ENCODE data around the gene PTBP2. TPM values are rescaled to one million over a fixed set of nuclear protein-coding genes. Genes with fewer than 3 reads are reported as not detected.

Gene PTBP2
- total RNA-seq, 2 experiments from 2014 or later, result 12.4 TPM

DNA sequence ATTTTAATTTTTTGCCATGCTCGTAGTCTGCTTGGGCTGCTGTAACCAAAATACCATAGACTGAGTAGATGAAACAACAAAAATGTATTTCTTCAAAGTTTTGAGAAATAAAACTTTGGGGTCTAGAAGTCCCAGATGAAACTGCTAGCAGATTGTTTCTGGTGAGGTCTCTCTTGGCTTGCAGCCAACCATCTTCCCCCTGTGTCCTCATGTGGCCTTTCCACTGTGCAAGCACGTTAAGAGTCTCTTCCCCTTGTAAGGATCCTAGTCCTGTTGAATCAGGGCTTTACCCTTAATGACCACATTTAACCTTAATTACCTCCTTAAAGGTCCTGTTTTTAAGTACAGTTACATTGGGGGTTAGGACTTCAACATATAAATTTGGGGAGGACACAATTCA is 86.6 kb downstream of the PTBP2 start:
- DNase-seq, result no peak
- Mint-ChIP-seq H3K4me1 (ENCODE audit: low read depth) (peaks cover 9% of the 10 kb centered on the region), H3K27me3 (no peaks in the 10 kb centered on the region), H3K36me3 (ENCODE audit: low read depth) (peaks cover 40% of the 10 kb centered on the region), H3K4me3 (no peak overlapping the region), H3K9me3 (no peaks in the 10 kb centered on the region), H3K27ac (no peak overlapping the region)
- ChIA-PET CTCF (no interaction called here), POLR2A (no interaction called here)
- intact Hi-C loops (cut with micrococcal nuclease), result no loop called here
- TF ChIP-seq, protein P1, sequence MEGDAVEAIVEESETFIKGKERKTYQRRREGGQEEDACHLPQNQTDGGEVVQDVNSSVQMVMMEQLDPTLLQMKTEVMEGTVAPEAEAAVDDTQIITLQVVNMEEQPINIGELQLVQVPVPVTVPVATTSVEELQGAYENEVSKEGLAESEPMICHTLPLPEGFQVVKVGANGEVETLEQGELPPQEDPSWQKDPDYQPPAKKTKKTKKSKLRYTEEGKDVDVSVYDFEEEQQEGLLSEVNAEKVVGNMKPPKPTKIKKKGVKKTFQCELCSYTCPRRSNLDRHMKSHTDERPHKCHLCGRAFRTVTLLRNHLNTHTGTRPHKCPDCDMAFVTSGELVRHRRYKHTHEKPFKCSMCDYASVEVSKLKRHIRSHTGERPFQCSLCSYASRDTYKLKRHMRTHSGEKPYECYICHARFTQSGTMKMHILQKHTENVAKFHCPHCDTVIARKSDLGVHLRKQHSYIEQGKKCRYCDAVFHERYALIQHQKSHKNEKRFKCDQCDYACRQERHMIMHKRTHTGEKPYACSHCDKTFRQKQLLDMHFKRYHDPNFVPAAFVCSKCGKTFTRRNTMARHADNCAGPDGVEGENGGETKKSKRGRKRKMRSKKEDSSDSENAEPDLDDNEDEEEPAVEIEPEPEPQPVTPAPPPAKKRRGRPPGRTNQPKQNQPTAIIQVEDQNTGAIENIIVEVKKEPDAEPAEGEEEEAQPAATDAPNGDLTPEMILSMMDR (IDR thresholded peaks at IDR 0.05), result no peak
- no peak for ATAC-seq

DNA sequence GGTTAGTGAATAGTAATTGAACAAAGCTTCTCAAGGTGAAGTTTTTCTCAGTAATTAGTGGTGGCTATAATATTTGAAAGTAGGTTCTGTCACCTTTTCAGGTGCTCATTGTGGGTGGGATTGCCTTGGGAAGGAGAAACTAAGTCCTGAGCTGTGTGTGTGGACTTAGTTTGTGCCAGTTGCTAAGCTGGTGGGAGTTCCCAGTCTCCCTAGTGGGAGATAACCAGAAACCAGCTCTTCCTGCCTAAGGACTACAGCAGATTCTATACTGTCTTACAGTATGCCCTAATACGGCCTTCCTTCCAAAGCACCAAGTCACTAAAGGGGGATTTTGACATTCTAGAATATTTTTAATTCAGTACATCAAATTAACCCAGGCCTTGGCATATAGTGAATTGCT is 94.3 kb downstream of the PTBP2 start:
- no peak overlapping the region for H3K4me3 Mint-ChIP-seq
- no peaks in the 10 kb centered on the region for H3K27me3 Mint-ChIP-seq
- TF ChIP-seq, protein P1 (IDR thresholded peaks at IDR 0.05), result no peak
- ATAC-seq (no peak), DNase-seq (no peak)
- peaks cover 23% of the 10 kb centered on the region for H3K36me3 Mint-ChIP-seq (ENCODE audit: low read depth)
- no peaks in the 10 kb centered on the region for H3K9me3 Mint-ChIP-seq
- ChIA-PET CTCF (interaction anchor here (1.1 kb wide), 1 partner anchor 244 kb away, joined by 3 read pairs; no protein-coding TSS in a partner anchor), POLR2A (no interaction called here)
- no peaks in the 10 kb centered on the region for H3K4me1 Mint-ChIP-seq (ENCODE audit: low read depth)
- H3K27ac Mint-ChIP-seq, result no peak overlapping the region
- intact Hi-C loops (cut with micrococcal nuclease), result no loop called here

DNA sequence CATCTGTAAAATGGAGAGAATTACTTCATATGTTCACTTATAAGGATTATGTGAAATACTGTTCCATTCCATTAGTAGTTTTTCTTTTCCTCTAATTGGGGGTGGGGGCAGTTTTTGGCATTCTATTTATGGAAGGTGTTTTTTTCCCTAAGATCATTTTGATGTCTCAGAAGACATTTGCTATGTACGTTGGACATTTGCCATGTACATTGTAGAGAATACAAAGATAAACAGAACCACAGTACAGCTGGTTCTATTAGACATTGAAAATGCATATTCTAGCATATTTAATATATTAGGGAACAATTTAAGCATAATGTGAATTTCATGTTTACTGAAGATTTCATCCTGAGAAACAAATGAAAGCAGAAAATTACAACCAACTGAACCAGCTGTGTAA is 98.5 kb downstream of the PTBP2 start:
- CTCF ChIA-PET, result no interaction called here
- peaks cover 13% of the 10 kb centered on the region for H3K36me3 Mint-ChIP-seq (ENCODE audit: low read depth)
- H3K4me3 Mint-ChIP-seq, result no peak overlapping the region
- POLR2A ChIA-PET, result no interaction called here
- no peaks in the 10 kb centered on the region for H3K4me1 Mint-ChIP-seq (ENCODE audit: low read depth)
- intact Hi-C loops (cut with micrococcal nuclease), result no loop called here
- no peak for ATAC-seq
- TF ChIP-seq, protein P1 (IDR thresholded peaks at IDR 0.05), result no peak
- H3K27ac Mint-ChIP-seq, result no peak overlapping the region
- H3K27me3 Mint-ChIP-seq, result no peaks in the 10 kb centered on the region
- H3K9me3 Mint-ChIP-seq, result no peaks in the 10 kb centered on the region
- DNase-seq, result no peak

DNA sequence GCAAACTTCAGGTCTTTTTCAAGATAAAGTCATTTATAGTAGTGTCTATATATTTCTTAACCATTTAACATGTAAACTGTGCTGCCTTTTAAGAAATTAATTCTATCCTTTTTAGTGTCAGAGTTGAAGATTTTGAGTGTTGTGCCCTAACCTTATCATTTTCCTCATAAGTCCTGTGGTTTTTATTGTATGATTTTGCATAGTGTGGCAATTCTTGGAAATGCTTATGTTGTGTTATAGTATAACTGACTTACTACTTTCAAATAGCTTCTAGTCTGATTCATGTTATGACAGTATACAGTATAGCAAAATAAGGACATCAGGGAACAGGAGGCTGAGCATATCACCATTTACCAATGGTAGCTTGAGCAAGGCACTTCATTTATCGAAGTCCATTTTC is 99.1 kb downstream of the PTBP2 start:
- POLR2A ChIA-PET, result no interaction called here
- intact Hi-C loops (cut with micrococcal nuclease), result no loop called here
- Mint-ChIP-seq H3K4me1 (ENCODE audit: low read depth) (no peaks in the 10 kb centered on the region), H3K27ac (no peak overlapping the region), H3K9me3 (no peaks in the 10 kb centered on the region), H3K4me3 (no peak overlapping the region), H3K27me3 (no peaks in the 10 kb centered on the region), H3K36me3 (ENCODE audit: low read depth) (peaks cover 12% of the 10 kb centered on the region)
- CTCF ChIA-PET, result no interaction called here
- DNase-seq (no peak), ATAC-seq (no peak)
- TF ChIP-seq, protein P1 (IDR thresholded peaks at IDR 0.05), result no peak

DNA sequence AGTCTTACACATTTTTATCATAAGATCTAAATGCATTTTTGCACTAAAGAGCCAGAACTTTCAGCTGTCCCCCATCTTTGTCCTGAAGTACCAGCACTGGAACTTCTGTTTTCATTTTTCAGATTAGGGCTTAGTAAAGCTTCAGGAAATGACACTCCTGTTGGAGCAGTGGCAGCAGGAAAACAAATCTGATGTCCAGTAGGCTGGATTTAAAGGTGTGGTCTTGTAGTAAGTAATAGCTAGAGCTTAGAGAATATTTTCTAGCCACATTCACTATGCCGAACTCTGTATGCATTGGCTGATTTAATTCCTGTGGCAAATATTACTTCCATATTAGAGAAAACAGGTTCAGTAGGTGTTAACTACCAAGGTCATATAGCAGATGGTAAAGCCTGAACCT is 103.6 kb downstream of the PTBP2 start:
- H3K27me3 Mint-ChIP-seq, result no peaks in the 10 kb centered on the region
- intact Hi-C loops (cut with micrococcal nuclease), result no loop called here
- H3K4me1 Mint-ChIP-seq (ENCODE audit: low read depth), result no peaks in the 10 kb centered on the region
- ChIA-PET POLR2A (no interaction called here), CTCF (interaction anchor here (1.0 to 1.8 kb wide), 2 partner anchors 12 to 20 kb away, joined by 3 to 5 read pairs; no protein-coding TSS in a partner anchor)
- H3K36me3 Mint-ChIP-seq (ENCODE audit: low read depth), result peaks cover 13% of the 10 kb centered on the region
- no peaks in the 10 kb centered on the region for H3K9me3 Mint-ChIP-seq
- H3K27ac Mint-ChIP-seq, result no peak overlapping the region
- H3K4me3 Mint-ChIP-seq, result no peak overlapping the region
- no peak for DNase-seq
- TF ChIP-seq, protein P1 (IDR thresholded peaks at IDR 0.05), result no peak
- no peak for ATAC-seq
